ENCODE data around the gene ZNF594. TPM values are rescaled to one million over a fixed set of nuclear protein-coding genes. Genes with fewer than 3 reads are reported as not detected.

Gene ZNF594
- total and polyA plus RNA-seq, 2 of the 8 experiments (the other 6 are each of a cell fraction or from before 2014, with no cell fraction given), result 3.6 to 14.3 TPM

- FAIRE-seq (no peak), DNase-seq (ENCODE audit: low read depth in 1 of 2, low spot score in 2 of 2) (no peak)
- Histone ChIP-seq H2BK15ac (ENCODE audit: low read length) (no peak overlapping the region), H3K4me1 (replicated peaks in 1 of 4; ENCODE audit: control insufficient read depth in 3 of 4, insufficient read depth in 4 of 4, low read length in 3 of 4) (peaks cover 0 to 3% (median 0%) of the 10 kb centered on the region in 4 experiments; a peak in 2 of 7 replicates), H3K27ac (ENCODE audit: low read depth, low read length) (no peak overlapping the region), H3K79me2 (ENCODE audit: control insufficient read depth in 1 of 2, insufficient read depth in 2 of 2, low read length in 2 of 2) (peaks cover 0 to 11% of the 10 kb centered on the region in 2 experiments; a peak in 1 of 4 replicates), H4K5ac (ENCODE audit: insufficient read length, low read depth, low read length) (no peak overlapping the region), H3K23ac (ENCODE audit: insufficient read length) (no peak overlapping the region), H2BK20ac (ENCODE audit: low read length) (no peak overlapping the region), H3K9ac (replicated peaks in 1 of 4; ENCODE audit: extremely low read depth in 1 of 4, low read depth in 3 of 4, low read length in 3 of 4) (no peak overlapping the region), H3K36me3 (ENCODE audit: control insufficient read depth in 2 of 4, insufficient read depth in 4 of 4, low read length in 3 of 4) (peaks cover 0 to 12% (median 6%) of the 10 kb centered on the region in 4 experiments; a peak in 4 of 8 replicates), H3K27me3 (replicated peaks in 1 of 4; ENCODE audit: control insufficient read depth in 3 of 4, extremely low read depth in 1 of 4, insufficient read depth in 3 of 4, low read length in 3 of 4) (no peaks in the 10 kb centered on the region; a peak in 1 of 7 replicates), H3K56ac (replicated peaks; ENCODE audit: insufficient read length, low read depth, low read length) (no peak overlapping the region), H3K4ac (replicated peaks; ENCODE audit: insufficient read length, low read depth, low read length) (no peak overlapping the region), H2BK120ac (replicated peaks; ENCODE audit: low read depth, low read length) (no peak overlapping the region), H2AK5ac (ENCODE audit: low read depth, low read length) (no peak overlapping the region), H3K23me2 (ENCODE audit: low read depth, low read length) (peaks cover 2% of the 10 kb centered on the region; the same call in 1 of the 2 replicates), H2AFZ (ENCODE audit: low read length) (no peak overlapping the region), H4K91ac (replicated peaks; ENCODE audit: insufficient read length, low read length) (no peak overlapping the region), H4K8ac (ENCODE audit: extremely low read depth, insufficient read depth, low read length) (no peak overlapping the region), H3K4me2 (ENCODE audit: insufficient read depth in 1 of 2, low read depth in 2 of 2, low read length in 2 of 2) (no peak overlapping the region), H3K14ac (ENCODE audit: insufficient read length) (no peak overlapping the region), H3K4me3 (ENCODE audit: extremely low read depth in 1 of 4, insufficient read depth in 2 of 4, low read depth in 3 of 4, low read length in 4 of 4) (no peak overlapping the region), H4K20me1 (replicated peaks in 1 of 2; ENCODE audit: control insufficient read depth in 1 of 2, insufficient read depth in 2 of 2, low read length in 2 of 2) (peaks cover 0 to 3% of the 10 kb centered on the region in 2 experiments), H3K79me1 (ENCODE audit: low read depth, low read length) (no peaks in the 10 kb centered on the region), H2BK5ac (ENCODE audit: low read depth, low read length) (no peak overlapping the region), H2BK12ac (ENCODE audit: low read depth, low read length) (no peak overlapping the region), H3K9me3 (ENCODE audit: insufficient read depth in 2 of 2, low read depth in 1 of 2, low read length in 1 of 2) (peaks cover 11 to 12% of the 10 kb centered on the region in 2 experiments), H3K18ac (ENCODE audit: extremely low read depth, low read length) (no peak overlapping the region)
- WGBS, 2 experiments (ENCODE audit: extremely low coverage in 1 of 2, insufficient coverage in 1 of 2, insufficient read length in 1 of 2, insufficient replicate concordance in 2 of 2, low coverage in 1 of 2, low lambda C conversion rate in 2 of 2, missing lambda C conversion rate in 1 of 2), result 90 to 100% methylated on average over 1 to 2 of the region's 2 CpGs
- TF ChIP-seq RXRA (IDR thresholded peaks at IDR 0.05; ENCODE audit: insufficient read depth, low read depth, low read length) (no peak), YY1 (IDR thresholded peaks at IDR 0.05; ENCODE audit: low read depth, low read length) (no peak), ZNF274 (IDR thresholded peaks at IDR 0.05; ENCODE audit: borderline replicate concordance, extremely low read depth, low read length) (no peak), ATF2 (IDR thresholded peaks at IDR 0.05; ENCODE audit: low read length) (no peak), POU5F1 (IDR thresholded peaks at IDR 0.05; ENCODE audit: low read depth, low read length) (no peak), SIRT6 (IDR thresholded peaks at IDR 0.05; ENCODE audit: low read length) (no peak), CEBPB (IDR thresholded peaks at IDR 0.05; ENCODE audit: low read depth, low read length) (no peak), KDM5A (IDR thresholded peaks at IDR 0.05; ENCODE audit: low read length) (no peak), HDAC2 (IDR thresholded peaks at IDR 0.05; ENCODE audit: borderline replicate concordance in 1 of 2, low read depth in 2 of 2, low read length in 2 of 2) (no peak), JUND (IDR thresholded peaks at IDR 0.05; ENCODE audit: low read length) (no peak), BRCA1 (IDR thresholded peaks at IDR 0.05; ENCODE audit: low read depth, low read length) (no peak), POLR2A (IDR thresholded peaks at IDR 0.05; ENCODE audit: control extremely low read depth in 1 of 2, low read depth in 2 of 2, low read length in 2 of 2) (no peak), MAFK (IDR thresholded peaks at IDR 0.05; ENCODE audit: low read depth, low read length) (no peak), CHD2 (IDR thresholded peaks at IDR 0.05; ENCODE audit: low read length) (no peak)
- CTCF ChIA-PET (ENCODE audit: partially characterized antibody), result interaction anchor here (0.5 to 2.0 kb wide), 6 partner anchors 8 to 217 kb away, joined by 3 to 5 read pairs (median 3); no protein-coding TSS in a partner anchor
- POLR2A ChIA-PET (ENCODE audit: partially characterized antibody), result interaction anchor here (0.6 kb wide), 1 partner anchor 239 kb away, joined by 3 read pairs; no protein-coding TSS in a partner anchor
These were observed 2.7 kb upstream of the ZNF594 start for GRCh38 chr17:5194346-5194745.

All from H1 (cell line).